GM12878 (cell line): ENCODE results near the gene STPG1. TPM values are rescaled to one million over a fixed set of nuclear protein-coding genes. Genes with fewer than 3 reads are reported as not detected.

ENCODE experiments used
- BCL11A ChIP-seq: IDR thresholded peaks from 2 replicates; pipeline ENCODE4 v1.6.1; 2011; ENCODE audit warnings: low read depth, low read length
- BRCA1 ChIP-seq: IDR thresholded peaks from 2 replicates; pipeline ENCODE4 v1.6.1; 2011; ENCODE audit warnings: low read depth, low read length, improper control_type of control experiment
- CHD1 ChIP-seq: IDR thresholded peaks from 2 replicates; pipeline ENCODE4 v1.6.1; 2012; ENCODE audit warnings: low read depth, low read length, improper control_type of control experiment
- EED ChIP-seq: sonication (generic); IDR thresholded peaks from 2 replicates; pipeline ENCODE4 v1.6.1; 2016; ENCODE audit warnings: antibody characterized with exemption, low read depth
- ESRRA ChIP-seq: IDR thresholded peaks from 2 replicates; pipeline ENCODE4 v1.6.1; 2012; ENCODE audit warnings: mild to moderate bottlenecking, low read length, improper control_type of control experiment
- ETV6 ChIP-seq, 2 experiments: fragments of 450-650 bp in 1 of 2; IDR thresholded peaks in 1 of 2; conservative IDR thresholded peaks in 1 of 2; 2 replicates each; pipeline ENCODE4 v1.6.1; 2014; ENCODE audit warnings: antibody characterized with exemption in 1 of 2, borderline replicate concordance in 1 of 2, low read depth in 1 of 2, mild to moderate bottlenecking in 1 of 2, moderate library complexity in 1 of 2
- IRF4 ChIP-seq: IDR thresholded peaks from 2 replicates; pipeline ENCODE4 v1.6.1; 2011; ENCODE audit warnings: low read depth, low read length
- JUNB ChIP-seq: IDR thresholded peaks from 2 replicates; pipeline ENCODE4 v1.6.1; 2016; ENCODE audit warnings: antibody characterized with exemption, mild to moderate bottlenecking
- LARP7 ChIP-seq: fragments of 450-650 bp; IDR thresholded peaks from 2 replicates; pipeline ENCODE4 v1.6.1; 2017; ENCODE audit warnings: mild to moderate bottlenecking
- MTA2 ChIP-seq: fragments of 450-650 bp; IDR thresholded peaks from 2 replicates; pipeline ENCODE4 v1.6.1; 2016; ENCODE audit warnings: low read depth, mild to moderate bottlenecking, moderate library complexity
- MXI1 ChIP-seq: fragments of 150-350 bp; IDR thresholded peaks from 2 replicates; pipeline ENCODE4 v1.6.1; 2011; ENCODE audit warnings: low read depth, mild to moderate bottlenecking, inconsistent platforms, low read length, improper control_type of control experiment
- POLR2A ChIP-seq: IDR thresholded peaks from 2 replicates; pipeline ENCODE4 v1.6.1; 2011; ENCODE audit warnings: low read depth, mild to moderate bottlenecking, low read length
- POLR2AphosphoS5 ChIP-seq: IDR thresholded peaks from 2 replicates; pipeline ENCODE4 v1.6.1; 2011; ENCODE audit warnings: mild to moderate bottlenecking, low read length, inconsistent platforms
- POU2F2 ChIP-seq: IDR thresholded peaks from 3 replicates; pipeline ENCODE4 v1.6.1; 2011; ENCODE audit warnings: low read depth, mild to moderate bottlenecking, low read length, borderline replicate concordance
- RELA ChIP-seq: fragments of 450-650 bp; IDR thresholded peaks from 2 replicates; pipeline ENCODE4 v1.8.0; 2014; ENCODE audit warnings: borderline replicate concordance; ENCODE audit not compliant: partially characterized antibody
- SMARCA5 ChIP-seq: fragments of 450-650 bp; IDR thresholded peaks from 2 replicates; pipeline ENCODE4 v1.6.1; 2017; ENCODE audit warnings: mild to moderate bottlenecking
- SMC3 ChIP-seq: IDR thresholded peaks from 2 replicates; pipeline ENCODE4 v1.6.1; 2011; ENCODE audit warnings: low read length, improper control_type of control experiment, borderline replicate concordance
- SPI1 ChIP-seq: IDR thresholded peaks from 2 replicates; pipeline ENCODE4 v1.6.1; 2011; ENCODE audit warnings: low read depth, mild to moderate bottlenecking, low read length, moderate library complexity, borderline replicate concordance; ENCODE audit not compliant: insufficient read depth
- SRF ChIP-seq, 2 experiments: IDR thresholded peaks; 2 replicates each; pipeline ENCODE4 v1.6.1; 2011; ENCODE audit warnings: low read depth in 2 of 2, low read length in 2 of 2, mild to moderate bottlenecking in 1 of 2, moderate library complexity in 1 of 2
- STAT1 ChIP-seq: fragments of 450-650 bp; conservative IDR thresholded peaks from 2 replicates; pipeline ENCODE4 v1.6.1; 2014; ENCODE audit warnings: antibody characterized with exemption, mild to moderate bottlenecking
- TBL1XR1 ChIP-seq: IDR thresholded peaks from 2 replicates; pipeline ENCODE4 v1.6.1; 2012; ENCODE audit warnings: low read depth, low read length, improper control_type of control experiment
- TCF3 ChIP-seq: IDR thresholded peaks from 2 replicates; pipeline ENCODE4 v1.6.1; 2012; ENCODE audit warnings: low read depth, mild to moderate bottlenecking, low read length, borderline replicate concordance; ENCODE audit not compliant: insufficient read depth
- YY1 ChIP-seq: IDR thresholded peaks from 2 replicates; pipeline ENCODE4 v1.6.1; 2011; ENCODE audit warnings: low read depth, mild to moderate bottlenecking, low read length
- polyA plus RNA-seq, 11 experiments: library from polyadenylated mRNA; depleted of rRNA in 4 of 11; unstranded in 6 of 11; stranded (reverse) in 5 of 11; fragments of >200 nt; fragmentation: Nextera tagmentation in 4 of 11; fragmentation: Illumina TruSeq in 1 of 11; extraction: Ambion mirVana in 4 of 11; extraction: Trizol in 1 of 11; gene quantifications; 1 replicate in 1 of 11; 2 replicates in 10 of 11; pipeline versions ENCODE4 v1.2.1 to v1.2.3, GENCODE V29; 2011 to 2016; ENCODE audit warnings: inconsistent platforms in 2 of 11, missing spikeins in 2 of 11, low read depth in 1 of 11
- total RNA-seq, 4 experiments: library from RNA; depleted of rRNA in 3 of 4; stranded (reverse); fragments of >200 nt in 3 of 4; fragmentation: Illumina TruSeq in 1 of 4; extraction: Trizol in 1 of 4; gene quantifications; 2 replicates each; pipeline versions ENCODE4 v1.2.1 to v1.2.3, GENCODE V29; 2013 to 2021
- TF ChIP-seq, protein P1 (sequence below): fragments of 450-650 bp; IDR thresholded peaks from 2 replicates; pipeline ENCODE4 v1.6.1; 2017; ENCODE audit warnings: low read depth, mild to moderate bottlenecking, moderate library complexity
- TF ChIP-seq, protein P2 (sequence below): IDR thresholded peaks from 2 replicates; pipeline ENCODE4 v1.6.1; 2012; ENCODE audit warnings: improper control_type of control experiment, low read depth, low read length; ENCODE audit not compliant: insufficient replicate concordance

STPG1 gene
- total and polyA plus RNA-seq, 10 of the 15 experiments (the other 5 are each of a cell fraction or from before 2014, with no cell fraction given): 0.22 to 2.6 (median 0.73) TPM

DNA sequence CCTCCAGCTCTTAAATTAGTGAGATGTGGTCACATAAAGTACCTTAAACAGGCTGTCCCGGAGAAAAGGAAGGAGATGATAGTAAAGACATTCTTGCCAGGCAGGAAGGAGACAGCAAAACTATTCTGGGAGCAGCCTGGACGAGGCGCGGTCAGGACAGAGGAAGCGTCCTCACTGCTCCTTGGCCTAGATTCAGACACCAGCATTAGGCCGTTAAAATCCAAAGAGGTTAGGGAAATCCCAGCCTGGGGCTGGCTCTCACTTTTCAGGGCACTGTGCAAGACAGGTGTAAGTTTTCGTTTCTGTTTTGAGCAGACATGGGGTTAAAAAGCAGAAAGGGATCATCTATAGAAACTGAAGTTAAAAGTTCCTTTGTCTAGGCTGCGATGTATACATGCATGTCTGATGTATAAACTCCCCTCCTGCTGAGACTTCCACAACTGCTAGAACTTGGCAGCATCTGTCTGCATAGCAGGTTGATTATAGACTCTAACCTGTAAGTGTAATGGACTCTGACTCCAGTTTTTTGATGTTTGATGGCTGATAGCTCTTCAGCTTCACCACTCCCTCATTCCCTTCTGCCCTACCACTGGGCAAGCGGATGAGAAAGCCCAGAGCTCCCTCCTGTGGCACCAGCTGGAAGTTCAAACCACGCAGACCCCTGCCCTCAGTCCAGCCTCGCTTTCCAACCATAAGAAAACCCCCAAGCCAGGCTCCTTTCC, 21.5 kb downstream of the STPG1 start (continued):
- TF ChIP-seq RELA (peak; percentile 49), STAT1 (0 out of 2 replicates have a peak, but pooled peaks have one; percentile 38), TBL1XR1 (peak; percentile 75), IRF4 (peak; percentile 32), ESRRA (0 out of 2 replicates have a peak, but pooled peaks have one; percentile 66), POLR2A (no peak; the same call in none of the 2 replicates), LARP7 (no peak), YY1 (peak; percentile 59), MXI1 (peak; percentile 51; the same call in 1 of the 2 replicates), TCF3 (peak; percentile 21; the same call in 1 of the 2 replicates), SMARCA5 (peak; percentile 35; the same call in 1 of the 2 replicates), MTA2 (peak; percentile 35; the same call in 1 of the 2 replicates), POU2F2 (0 out of 3 replicates have a peak, but pooled peaks have one; percentile 9), EED (peak; percentile 91), BCL11A (no peak), SRF (IDR thresholded peaks at IDR 0.05; ENCODE audit: low read depth in 2 of 2, low read length in 2 of 2) (no peak), SPI1 (0 out of 2 replicates have a peak, but pooled peaks have one; percentile 24), CHD1 (no peak), ETV6 (conservative IDR thresholded peaks at IDR 0.05 in 1 of 2, IDR thresholded peaks at IDR 0.05 in 1 of 2; ENCODE audit: borderline replicate concordance in 1 of 2, low read depth in 1 of 2) (peak in 1 of 2 experiments; percentile 79; a peak in 2 of 4 replicates), SMC3 (peak; percentile 82), POLR2AphosphoS5 (peak; percentile 43; the same call in 1 of the 2 replicates), BRCA1 (no peak), JUNB (peak; percentile 61)
- TF ChIP-seq, protein P1, sequence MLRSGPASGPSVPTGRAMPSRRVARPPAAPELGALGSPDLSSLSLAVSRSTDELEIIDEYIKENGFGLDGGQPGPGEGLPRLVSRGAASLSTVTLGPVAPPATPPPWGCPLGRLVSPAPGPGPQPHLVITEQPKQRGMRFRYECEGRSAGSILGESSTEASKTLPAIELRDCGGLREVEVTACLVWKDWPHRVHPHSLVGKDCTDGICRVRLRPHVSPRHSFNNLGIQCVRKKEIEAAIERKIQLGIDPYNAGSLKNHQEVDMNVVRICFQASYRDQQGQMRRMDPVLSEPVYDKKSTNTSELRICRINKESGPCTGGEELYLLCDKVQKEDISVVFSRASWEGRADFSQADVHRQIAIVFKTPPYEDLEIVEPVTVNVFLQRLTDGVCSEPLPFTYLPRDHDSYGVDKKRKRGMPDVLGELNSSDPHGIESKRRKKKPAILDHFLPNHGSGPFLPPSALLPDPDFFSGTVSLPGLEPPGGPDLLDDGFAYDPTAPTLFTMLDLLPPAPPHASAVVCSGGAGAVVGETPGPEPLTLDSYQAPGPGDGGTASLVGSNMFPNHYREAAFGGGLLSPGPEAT: peak; percentile 92
- TF ChIP-seq, protein P2, sequence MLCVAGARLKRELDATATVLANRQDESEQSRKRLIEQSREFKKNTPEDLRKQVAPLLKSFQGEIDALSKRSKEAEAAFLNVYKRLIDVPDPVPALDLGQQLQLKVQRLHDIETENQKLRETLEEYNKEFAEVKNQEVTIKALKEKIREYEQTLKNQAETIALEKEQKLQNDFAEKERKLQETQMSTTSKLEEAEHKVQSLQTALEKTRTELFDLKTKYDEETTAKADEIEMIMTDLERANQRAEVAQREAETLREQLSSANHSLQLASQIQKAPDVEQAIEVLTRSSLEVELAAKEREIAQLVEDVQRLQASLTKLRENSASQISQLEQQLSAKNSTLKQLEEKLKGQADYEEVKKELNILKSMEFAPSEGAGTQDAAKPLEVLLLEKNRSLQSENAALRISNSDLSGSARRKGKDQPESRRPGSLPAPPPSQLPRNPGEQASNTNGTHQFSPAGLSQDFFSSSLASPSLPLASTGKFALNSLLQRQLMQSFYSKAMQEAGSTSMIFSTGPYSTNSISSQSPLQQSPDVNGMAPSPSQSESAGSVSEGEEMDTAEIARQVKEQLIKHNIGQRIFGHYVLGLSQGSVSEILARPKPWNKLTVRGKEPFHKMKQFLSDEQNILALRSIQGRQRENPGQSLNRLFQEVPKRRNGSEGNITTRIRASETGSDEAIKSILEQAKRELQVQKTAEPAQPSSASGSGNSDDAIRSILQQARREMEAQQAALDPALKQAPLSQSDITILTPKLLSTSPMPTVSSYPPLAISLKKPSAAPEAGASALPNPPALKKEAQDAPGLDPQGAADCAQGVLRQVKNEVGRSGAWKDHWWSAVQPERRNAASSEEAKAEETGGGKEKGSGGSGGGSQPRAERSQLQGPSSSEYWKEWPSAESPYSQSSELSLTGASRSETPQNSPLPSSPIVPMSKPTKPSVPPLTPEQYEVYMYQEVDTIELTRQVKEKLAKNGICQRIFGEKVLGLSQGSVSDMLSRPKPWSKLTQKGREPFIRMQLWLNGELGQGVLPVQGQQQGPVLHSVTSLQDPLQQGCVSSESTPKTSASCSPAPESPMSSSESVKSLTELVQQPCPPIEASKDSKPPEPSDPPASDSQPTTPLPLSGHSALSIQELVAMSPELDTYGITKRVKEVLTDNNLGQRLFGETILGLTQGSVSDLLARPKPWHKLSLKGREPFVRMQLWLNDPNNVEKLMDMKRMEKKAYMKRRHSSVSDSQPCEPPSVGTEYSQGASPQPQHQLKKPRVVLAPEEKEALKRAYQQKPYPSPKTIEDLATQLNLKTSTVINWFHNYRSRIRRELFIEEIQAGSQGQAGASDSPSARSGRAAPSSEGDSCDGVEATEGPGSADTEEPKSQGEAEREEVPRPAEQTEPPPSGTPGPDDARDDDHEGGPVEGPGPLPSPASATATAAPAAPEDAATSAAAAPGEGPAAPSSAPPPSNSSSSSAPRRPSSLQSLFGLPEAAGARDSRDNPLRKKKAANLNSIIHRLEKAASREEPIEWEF: no peak
